ENCODE data around the gene KLHDC7B.
"Not testable (repeated sequence)": the region's sequence is repeated elsewhere in the genome, so short reads cannot be mapped to it uniquely, and the experiment has no call there.

Gene KLHDC7B

GRCh38 chr22:50517495-50518260, 28.0 kb upstream of the KLHDC7B start:
- DNase-seq, result no peak

GRCh38 chr22:50518606-50519005, 27.1 kb upstream of the KLHDC7B start:
- no peak for DNase-seq

- no peak for DNase-seq
These were observed 26.5 kb upstream of the KLHDC7B start for GRCh38 chr22:50519151-50519550.

GRCh38 chr22:50520184-50520583, 25.5 kb upstream of the KLHDC7B start:
- DNase-seq, result not testable (repeated sequence)

GRCh38 chr22:50520826-50521453, 24.8 kb upstream of the KLHDC7B start:
- no peak for DNase-seq

GRCh38 chr22:50521710-50522109, 24.0 kb upstream of the KLHDC7B start:
- DNase-seq, result no peak

GRCh38 chr22:50522208-50522805, 23.4 kb upstream of the KLHDC7B start:
- no peak for DNase-seq

GRCh38 chr22:50522806-50523438, 22.8 kb upstream of the KLHDC7B start:
- no peak for DNase-seq

- no peak for DNase-seq
These were observed 22.3 kb upstream of the KLHDC7B start for GRCh38 chr22:50523458-50523805.

GRCh38 chr22:50523806-50524675, 21.7 kb upstream of the KLHDC7B start:
- DNase-seq, result no peak

- DNase-seq, result no peak
These were observed 21.0 kb upstream of the KLHDC7B start for GRCh38 chr22:50524676-50525103.

GRCh38 chr22:50525104-50525857, 20.4 kb upstream of the KLHDC7B start, which contains the start of gene SCO2:
TSS of gene SCO2 (minus strand) at chr22:50525598. CDS start at chr22:50524411, 1,187 bp downstream.
- DNase-seq, result peak; percentile 80

GRCh38 chr22:50525858-50526107, 19.9 kb upstream of the KLHDC7B start:
- DNase-seq, result no peak

- DNase-seq, result peak; percentile 26
These were observed 19.4 kb upstream of the KLHDC7B start for GRCh38 chr22:50526108-50526833.

- DNase-seq, result peak; percentile 18
These were observed 18.6 kb upstream of the KLHDC7B start for GRCh38 chr22:50526834-50527801.

- DNase-seq, result no peak
These were observed 17.6 kb upstream of the KLHDC7B start for GRCh38 chr22:50527921-50528681.

- DNase-seq, result no peak
These were observed 16.9 kb upstream of the KLHDC7B start for GRCh38 chr22:50528682-50529415.

GRCh38 chr22:50529416-50529896, 16.2 kb upstream of the KLHDC7B start:
- DNase-seq, result no peak

Data from NCI-H226 (cell line).